GM21825 (cell line): Measurements from ENCODE around the gene MSTO1.
"Not testable (repeated sequence)": the region's sequence is repeated elsewhere in the genome, so short reads cannot be mapped to it uniquely, and the experiment has no call there.

Experiments
- ATAC-seq: cut with Tn5 transposase; IDR thresholded peaks from one replicate; pipeline ENCODE4 v1.9.1; 2021; ENCODE audit warnings: mild to moderate bottlenecking, moderate library complexity; ENCODE audit not compliant: unreplicated experiment

MSTO1 gene

GRCh38 chr1:155609515-155610256, at the start of gene MSTO1:
TSS of gene MSTO1 (plus strand) at chr1:155610218. CDS start at chr1:155610249, 31 bp downstream.
- ATAC-seq, result peak; percentile 89

GRCh38 chr1:155561779-155562580, 48.0 kb upstream of the MSTO1 start:
- peak; percentile 30 for ATAC-seq

- ATAC-seq, result peak; percentile 62
These were observed 47.2 kb upstream of the MSTO1 start, which contains the start of gene ASH1L for GRCh38 chr1:155562581-155563376. TSS of gene ASH1L (minus strand) at chr1:155562803. CDS start at chr1:155521519, 41,284 bp downstream.

GRCh38 chr1:155563377-155564022, 46.5 kb upstream of the MSTO1 start:
- ATAC-seq, result not testable (repeated sequence)

GRCh38 chr1:155569988-155570592, 39.9 kb upstream of the MSTO1 start:
- no peak for ATAC-seq

- ATAC-seq, result no peak
These were observed 39.4 kb upstream of the MSTO1 start for GRCh38 chr1:155570593-155570990.

GRCh38 chr1:155574077-155574476, 35.9 kb upstream of the MSTO1 start:
- ATAC-seq, result no peak

- ATAC-seq, result not testable (repeated sequence)
These were observed 34.4 kb upstream of the MSTO1 start for GRCh38 chr1:155575608-155576007.

GRCh38 chr1:155583846-155584245, 26.2 kb upstream of the MSTO1 start:
- not testable (repeated sequence) for ATAC-seq

GRCh38 chr1:155589282-155589681, 20.7 kb upstream of the MSTO1 start:
- ATAC-seq, result not testable (repeated sequence)

- ATAC-seq, result not testable (repeated sequence)
These were observed 19.3 kb upstream of the MSTO1 start for GRCh38 chr1:155590516-155591247.

GRCh38 chr1:155591770-155592169, 18.2 kb upstream of the MSTO1 start:
- ATAC-seq, result no peak

- ATAC-seq, result not testable (repeated sequence)
These were observed 14.0 kb upstream of the MSTO1 start for GRCh38 chr1:155595877-155596474.

- no peak for ATAC-seq
These were observed 13.2 kb upstream of the MSTO1 start for GRCh38 chr1:155596864-155597263.

GRCh38 chr1:155598842-155599331, 11.1 kb upstream of the MSTO1 start:
- ATAC-seq, result no peak

GRCh38 chr1:155599828-155600572, 10.0 kb upstream of the MSTO1 start:
- not testable (repeated sequence) for ATAC-seq

- ATAC-seq, result no peak
These were observed 2.3 kb upstream of the MSTO1 start for GRCh38 chr1:155607708-155608107.

GRCh38 chr1:155608888-155609225, 1.2 kb upstream of the MSTO1 start:
- ATAC-seq, result no peak
